ENCODE measurements around the gene ABTB2.

ABTB2 gene

DNA sequence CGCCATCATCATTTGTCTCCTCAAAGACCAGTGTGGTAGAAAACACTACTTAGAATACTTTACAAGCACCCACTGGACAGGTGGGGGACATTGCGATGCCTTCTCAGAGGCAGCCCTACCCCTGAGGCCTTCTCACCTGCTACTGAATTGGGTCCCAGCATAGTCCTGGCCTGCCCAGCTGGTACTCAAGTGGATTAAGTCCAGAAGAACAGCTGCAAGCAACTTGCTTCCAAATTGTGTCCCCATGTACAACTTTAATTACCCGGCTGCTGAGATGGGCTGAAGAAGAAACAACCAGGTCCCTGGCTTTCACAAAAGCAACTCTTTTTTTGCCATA, 12.3 kb downstream of the ABTB2 start:
- Histone ChIP-seq H3K27ac (ENCODE audit: low read depth, low read length) (no peak overlapping the region), H3K9me3 (ENCODE audit: control insufficient read depth in 1 of 2, low read length in 2 of 2) (no peaks in the 10 kb centered on the region), H3K4me1 (ENCODE audit: control insufficient read depth in 1 of 2, insufficient read depth in 2 of 2, low read length in 2 of 2) (peaks cover 36 to 45% of the 10 kb centered on the region in 2 donors), H3K27me3 (ENCODE audit: control insufficient read depth in 1 of 2, insufficient read depth in 2 of 2, low read length in 2 of 2) (no peaks in the 10 kb centered on the region), H3K9ac (ENCODE audit: low read depth in 1 of 2, low read length in 2 of 2) (no peak overlapping the region), H3K36me3 (ENCODE audit: control insufficient read depth in 1 of 2, insufficient read depth in 2 of 2, low read length in 2 of 2) (no peaks in the 10 kb centered on the region), H3K4me3 (ENCODE audit: low read depth in 1 of 2, low read length in 2 of 2) (no peak overlapping the region)

DNA sequence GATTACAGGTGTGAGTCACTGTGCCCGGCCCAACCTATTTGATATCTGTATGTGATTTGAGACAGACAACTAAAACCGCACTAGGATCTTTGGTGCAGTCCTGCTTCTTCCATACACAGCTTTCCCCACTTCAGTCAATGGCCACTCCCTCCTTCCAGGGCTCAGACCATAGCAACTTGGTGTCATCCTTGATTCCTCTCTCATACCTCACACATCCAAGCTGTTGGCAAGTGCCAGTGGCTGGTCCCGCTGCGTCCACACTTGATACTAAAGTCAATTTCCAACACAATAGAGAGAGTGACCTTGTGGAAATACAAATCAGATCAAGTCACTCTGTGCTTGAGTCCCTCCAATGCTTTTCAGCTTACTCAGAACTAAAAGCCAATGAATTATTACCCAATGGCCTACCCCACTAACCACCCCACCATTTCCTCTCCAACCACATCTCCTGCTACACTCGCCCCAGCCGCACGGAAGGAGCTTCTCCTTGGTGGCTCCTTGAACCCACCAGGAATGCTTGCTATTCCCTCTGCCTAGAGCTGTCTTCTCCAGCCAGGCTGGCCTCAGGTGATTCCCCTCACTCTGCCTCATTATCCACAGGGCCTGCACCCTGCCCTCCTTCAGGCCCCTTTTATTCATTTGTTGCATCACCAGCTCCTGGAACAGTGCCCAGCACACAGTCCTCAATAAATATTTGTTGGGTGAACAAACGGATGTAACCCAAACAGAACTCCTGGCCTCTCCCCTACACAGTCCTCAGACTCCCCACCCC, 12.9 kb downstream of the ABTB2 start:
- H3K4me1 ChIP-seq (ENCODE audit: control insufficient read depth in 1 of 2, insufficient read depth in 2 of 2, low read length in 2 of 2), result peaks cover 33 to 45% of the 10 kb centered on the region in 2 donors
- H3K27ac ChIP-seq (ENCODE audit: low read depth, low read length), result no peak overlapping the region

DNA sequence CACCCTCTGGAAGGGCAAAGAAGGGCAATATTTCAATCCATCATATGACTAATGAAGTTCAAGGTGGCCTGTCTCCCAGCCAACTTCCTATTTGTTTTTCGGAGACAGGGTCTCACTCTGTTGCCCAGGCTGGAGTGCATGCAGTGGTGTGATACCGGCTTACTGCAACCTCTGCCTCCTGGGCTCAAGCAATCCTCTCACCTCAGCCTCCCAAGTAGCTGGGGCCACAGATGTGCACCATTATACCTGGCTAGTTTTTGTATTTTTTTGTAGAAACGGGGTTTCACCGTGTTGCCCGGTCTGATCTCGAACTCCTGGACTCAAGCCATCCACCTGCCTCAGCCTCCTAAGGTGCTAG, 13.4 kb downstream of the ABTB2 start:
- no peak overlapping the region for H3K9ac ChIP-seq (ENCODE audit: low read depth in 1 of 2, low read length in 2 of 2)
- H3K27ac ChIP-seq (ENCODE audit: low read depth, low read length), result no peak overlapping the region
- H3K4me3 ChIP-seq (ENCODE audit: low read depth in 1 of 2, low read length in 2 of 2), result no peak overlapping the region
- peaks cover 33 to 45% of the 10 kb centered on the region in 2 donors for H3K4me1 ChIP-seq (ENCODE audit: control insufficient read depth in 1 of 2, insufficient read depth in 2 of 2, low read length in 2 of 2)
- no peaks in the 10 kb centered on the region for H3K36me3 ChIP-seq (ENCODE audit: control insufficient read depth in 1 of 2, insufficient read depth in 2 of 2, low read length in 2 of 2)
- no peaks in the 10 kb centered on the region for H3K9me3 ChIP-seq (ENCODE audit: control insufficient read depth in 1 of 2, low read length in 2 of 2)
- no peaks in the 10 kb centered on the region for H3K27me3 ChIP-seq (ENCODE audit: control insufficient read depth in 1 of 2, insufficient read depth in 2 of 2, low read length in 2 of 2)

More for the DNA sequence above, 12.9 kb downstream of the ABTB2 start:
- Histone ChIP-seq H3K9ac (ENCODE audit: low read depth in 1 of 2, low read length in 2 of 2) (no peak overlapping the region), H3K36me3 (ENCODE audit: control insufficient read depth in 1 of 2, insufficient read depth in 2 of 2, low read length in 2 of 2) (no peaks in the 10 kb centered on the region), H3K27me3 (ENCODE audit: control insufficient read depth in 1 of 2, insufficient read depth in 2 of 2, low read length in 2 of 2) (no peaks in the 10 kb centered on the region), H3K9me3 (ENCODE audit: control insufficient read depth in 1 of 2, low read length in 2 of 2) (no peaks in the 10 kb centered on the region), H3K4me3 (ENCODE audit: low read depth in 1 of 2, low read length in 2 of 2) (no peak overlapping the region)

DNA sequence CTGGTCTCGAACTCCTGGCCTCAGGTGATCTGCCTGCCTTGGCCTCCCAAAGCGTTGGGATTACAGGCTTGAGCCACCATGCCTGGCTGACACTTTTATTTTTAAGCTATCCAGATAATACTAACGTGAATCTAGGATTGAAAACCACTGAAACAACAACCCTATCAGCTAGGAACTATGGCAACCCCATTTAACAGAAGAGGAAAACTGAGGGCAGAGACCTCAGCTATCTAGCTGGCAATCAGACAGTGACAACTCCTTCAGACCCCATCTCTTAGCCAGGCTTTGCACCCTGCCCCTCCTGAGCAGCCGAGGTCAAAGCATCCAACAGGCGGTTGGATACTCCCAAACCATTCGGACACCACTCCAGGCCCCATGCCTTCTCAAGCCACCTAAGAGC, 14.1 kb downstream of the ABTB2 start:
- Histone ChIP-seq H3K4me1 (ENCODE audit: control insufficient read depth in 1 of 2, insufficient read depth in 2 of 2, low read length in 2 of 2) (peaks cover 28 to 45% of the 10 kb centered on the region in 2 donors), H3K36me3 (ENCODE audit: control insufficient read depth in 1 of 2, insufficient read depth in 2 of 2, low read length in 2 of 2) (no peaks in the 10 kb centered on the region), H3K9me3 (ENCODE audit: control insufficient read depth in 1 of 2, low read length in 2 of 2) (no peaks in the 10 kb centered on the region), H3K4me3 (ENCODE audit: low read depth in 1 of 2, low read length in 2 of 2) (no peak overlapping the region), H3K27me3 (ENCODE audit: control insufficient read depth in 1 of 2, insufficient read depth in 2 of 2, low read length in 2 of 2) (no peaks in the 10 kb centered on the region), H3K9ac (ENCODE audit: low read depth in 1 of 2, low read length in 2 of 2) (no peak overlapping the region), H3K27ac (ENCODE audit: low read depth, low read length) (no peak overlapping the region)

DNA sequence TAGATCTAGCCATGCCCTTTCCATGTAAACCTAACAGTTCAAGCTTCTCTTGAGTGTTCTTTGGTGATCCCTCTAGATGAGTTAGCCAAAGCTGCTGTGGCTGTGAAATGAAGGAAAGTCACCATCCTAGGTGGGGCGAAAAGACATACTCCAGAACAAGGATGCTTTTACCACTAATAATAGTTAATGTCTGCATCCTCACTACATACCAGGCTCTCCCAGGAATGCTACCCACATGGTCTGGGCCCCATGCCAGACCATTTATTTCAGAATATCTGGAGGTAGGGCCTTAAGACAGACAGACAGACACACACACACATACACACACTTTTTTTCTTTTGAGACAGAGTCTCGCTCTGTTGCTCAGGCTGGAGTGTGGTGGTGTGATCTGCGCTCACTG, 14.7 kb downstream of the ABTB2 start:
- no peak overlapping the region for H3K9ac ChIP-seq (ENCODE audit: low read depth in 1 of 2, low read length in 2 of 2)
- H3K4me1 ChIP-seq (ENCODE audit: control insufficient read depth in 1 of 2, insufficient read depth in 2 of 2, low read length in 2 of 2), result peaks cover 28 to 45% of the 10 kb centered on the region in 2 donors
- H3K4me3 ChIP-seq (ENCODE audit: low read depth in 1 of 2, low read length in 2 of 2), result no peak overlapping the region
- H3K9me3 ChIP-seq (ENCODE audit: control insufficient read depth in 1 of 2, low read length in 2 of 2), result no peaks in the 10 kb centered on the region
- H3K27me3 ChIP-seq (ENCODE audit: control insufficient read depth in 1 of 2, insufficient read depth in 2 of 2, low read length in 2 of 2), result no peaks in the 10 kb centered on the region
- H3K36me3 ChIP-seq (ENCODE audit: control insufficient read depth in 1 of 2, insufficient read depth in 2 of 2, low read length in 2 of 2), result no peaks in the 10 kb centered on the region
- H3K27ac ChIP-seq (ENCODE audit: low read depth, low read length), result no peak overlapping the region

DNA sequence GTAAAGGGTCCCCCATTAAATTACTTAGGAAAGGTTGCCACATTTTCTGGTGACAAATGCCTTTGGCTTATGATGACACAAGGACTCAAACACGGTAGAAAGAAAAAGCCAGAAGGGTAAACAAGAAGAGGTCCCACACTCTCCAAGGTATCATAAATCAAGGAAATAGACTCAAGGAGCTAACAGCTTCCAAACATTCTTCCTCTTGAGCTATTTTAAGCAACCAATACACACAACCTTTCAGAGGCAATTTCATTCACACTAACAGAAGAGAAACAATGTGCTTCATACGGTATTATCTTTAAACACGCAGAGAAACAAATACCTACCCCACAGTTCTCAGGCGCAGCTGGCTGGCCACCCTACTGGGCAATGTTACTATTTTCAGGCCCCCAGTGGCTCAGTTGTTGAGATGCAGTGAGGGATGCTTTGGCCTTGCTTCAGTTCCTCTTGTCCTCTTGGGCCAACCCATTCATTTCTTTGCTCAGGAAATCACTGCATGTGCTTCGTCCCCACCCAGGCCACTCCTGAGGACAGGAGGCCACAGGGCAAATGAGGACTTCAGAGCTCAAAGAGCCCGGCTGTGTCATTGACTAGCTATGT, 15.8 kb downstream of the ABTB2 start:
- no peaks in the 10 kb centered on the region for H3K36me3 ChIP-seq (ENCODE audit: control insufficient read depth in 1 of 2, insufficient read depth in 2 of 2, low read length in 2 of 2)

DNA sequence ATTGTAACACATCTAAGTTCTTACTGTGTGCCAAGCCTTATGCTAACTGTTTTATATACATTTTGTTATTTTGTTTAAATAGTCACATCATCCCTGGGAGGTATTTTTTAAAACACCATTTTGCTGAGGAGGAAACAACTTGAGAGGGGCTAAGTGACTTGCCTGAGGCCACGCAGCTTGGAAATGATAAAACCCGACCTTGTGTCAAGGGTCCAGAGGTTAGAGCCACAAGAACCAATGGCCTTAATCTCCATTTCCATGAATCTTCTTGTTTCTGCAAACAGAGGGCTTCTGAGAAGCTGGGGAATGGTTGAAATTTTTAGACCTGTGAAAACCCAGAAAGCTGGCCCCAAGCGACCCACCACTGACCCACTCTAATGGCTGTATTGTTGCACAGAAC, 16.7 kb downstream of the ABTB2 start:
- Histone ChIP-seq H3K27ac (ENCODE audit: low read depth, low read length) (no peak overlapping the region), H3K4me1 (ENCODE audit: control insufficient read depth in 1 of 2, insufficient read depth in 2 of 2, low read length in 2 of 2) (peaks cover 28 to 35% of the 10 kb centered on the region in 2 donors), H3K9ac (ENCODE audit: low read depth in 1 of 2, low read length in 2 of 2) (no peak overlapping the region)

More for the DNA sequence above, 15.8 kb downstream of the ABTB2 start:
- Histone ChIP-seq H3K4me3 (ENCODE audit: low read depth in 1 of 2, low read length in 2 of 2) (no peak overlapping the region), H3K9ac (ENCODE audit: low read depth in 1 of 2, low read length in 2 of 2) (no peak overlapping the region), H3K27me3 (ENCODE audit: control insufficient read depth in 1 of 2, insufficient read depth in 2 of 2, low read length in 2 of 2) (no peaks in the 10 kb centered on the region), H3K27ac (ENCODE audit: low read depth, low read length) (no peak overlapping the region), H3K9me3 (ENCODE audit: control insufficient read depth in 1 of 2, low read length in 2 of 2) (no peaks in the 10 kb centered on the region), H3K4me1 (ENCODE audit: control insufficient read depth in 1 of 2, insufficient read depth in 2 of 2, low read length in 2 of 2) (peaks cover 28 to 44% of the 10 kb centered on the region in 2 donors)

DNA sequence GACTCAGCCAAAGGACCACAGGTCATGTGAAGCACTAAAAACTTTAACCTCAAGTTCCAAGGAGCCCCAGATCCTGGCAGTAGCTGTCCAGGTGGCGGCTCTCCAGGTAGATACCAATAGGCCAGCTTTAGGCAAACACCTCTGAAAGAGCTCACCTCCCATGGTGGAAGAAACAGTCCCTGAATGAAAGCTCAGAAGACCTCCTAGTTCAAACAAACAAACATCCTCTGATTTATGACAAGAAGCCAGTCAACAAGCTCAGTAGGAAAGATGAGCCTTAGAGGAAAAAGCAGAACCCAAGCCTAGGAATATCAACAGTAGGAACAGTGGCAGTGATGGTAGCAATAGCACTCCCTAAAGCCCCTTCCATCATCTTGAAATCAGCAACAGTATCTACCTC, 17.2 kb downstream of the ABTB2 start:
- H3K9me3 ChIP-seq (ENCODE audit: control insufficient read depth in 1 of 2, low read length in 2 of 2), result no peaks in the 10 kb centered on the region
- no peaks in the 10 kb centered on the region for H3K27me3 ChIP-seq (ENCODE audit: control insufficient read depth in 1 of 2, insufficient read depth in 2 of 2, low read length in 2 of 2)
- H3K4me1 ChIP-seq (ENCODE audit: control insufficient read depth in 1 of 2, insufficient read depth in 2 of 2, low read length in 2 of 2), result peaks cover 24 to 30% of the 10 kb centered on the region in 2 donors
- H3K4me3 ChIP-seq (ENCODE audit: low read depth in 1 of 2, low read length in 2 of 2), result no peak overlapping the region
- H3K27ac ChIP-seq (ENCODE audit: low read depth, low read length), result no peak overlapping the region
- no peak overlapping the region for H3K9ac ChIP-seq (ENCODE audit: low read depth in 1 of 2, low read length in 2 of 2)
- H3K36me3 ChIP-seq (ENCODE audit: control insufficient read depth in 1 of 2, insufficient read depth in 2 of 2, low read length in 2 of 2), result no peaks in the 10 kb centered on the region

More for the DNA sequence above, 16.7 kb downstream of the ABTB2 start:
- Histone ChIP-seq H3K36me3 (ENCODE audit: control insufficient read depth in 1 of 2, insufficient read depth in 2 of 2, low read length in 2 of 2) (no peaks in the 10 kb centered on the region), H3K27me3 (ENCODE audit: control insufficient read depth in 1 of 2, insufficient read depth in 2 of 2, low read length in 2 of 2) (no peaks in the 10 kb centered on the region), H3K4me3 (ENCODE audit: low read depth in 1 of 2, low read length in 2 of 2) (no peak overlapping the region), H3K9me3 (ENCODE audit: control insufficient read depth in 1 of 2, low read length in 2 of 2) (no peaks in the 10 kb centered on the region)

DNA sequence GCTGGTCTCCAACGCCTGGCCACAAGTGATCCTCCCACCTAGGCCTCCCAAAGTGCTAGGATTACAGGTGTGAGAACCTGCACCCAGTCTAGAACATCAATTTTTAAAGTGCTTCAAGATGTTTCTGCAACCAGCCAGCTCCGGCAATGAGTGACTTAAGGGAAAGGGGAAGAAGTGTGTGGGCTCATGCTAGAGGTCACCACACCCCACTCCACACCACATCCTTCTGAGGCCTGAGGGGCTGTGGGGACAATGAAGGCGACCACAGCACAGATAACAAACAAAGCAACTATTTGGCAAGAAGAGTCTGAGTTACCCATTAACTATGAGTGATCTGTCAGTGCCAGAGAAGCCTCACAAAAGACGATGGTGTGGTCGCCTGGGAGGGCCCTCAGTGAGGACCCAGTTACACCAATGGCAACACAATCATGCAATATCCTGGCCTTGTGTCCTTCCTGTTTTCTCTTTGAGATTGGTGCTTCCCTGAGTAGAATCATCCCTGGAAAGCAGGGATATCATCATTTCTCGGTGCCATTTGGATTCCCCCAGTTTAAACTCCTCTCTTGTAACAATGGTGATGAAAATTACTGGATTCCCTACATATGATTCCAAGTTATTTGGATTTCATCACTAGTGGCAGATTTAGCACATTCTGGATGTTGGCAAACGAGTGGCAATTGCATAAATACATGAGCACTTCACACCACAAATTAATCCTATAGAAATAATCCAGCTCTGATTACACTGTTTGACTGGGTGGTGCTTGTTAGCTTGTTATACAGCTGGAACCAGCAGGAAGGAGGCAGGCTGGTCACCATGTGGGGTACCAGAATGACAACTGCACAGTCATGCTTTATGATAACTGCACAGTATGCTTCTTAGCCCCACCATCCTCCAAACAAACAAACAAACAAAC, 18.4 kb downstream of the ABTB2 start:
- no peaks in the 10 kb centered on the region for H3K36me3 ChIP-seq (ENCODE audit: control insufficient read depth in 1 of 2, insufficient read depth in 2 of 2, low read length in 2 of 2)
- no peak overlapping the region for H3K9ac ChIP-seq (ENCODE audit: low read depth in 1 of 2, low read length in 2 of 2)
- H3K27me3 ChIP-seq (ENCODE audit: control insufficient read depth in 1 of 2, insufficient read depth in 2 of 2, low read length in 2 of 2), result no peaks in the 10 kb centered on the region
- H3K4me3 ChIP-seq (ENCODE audit: low read depth in 1 of 2, low read length in 2 of 2), result no peak overlapping the region
- H3K27ac ChIP-seq (ENCODE audit: low read depth, low read length), result no peak overlapping the region
- peaks cover 12 to 18% of the 10 kb centered on the region in 2 donors for H3K4me1 ChIP-seq (ENCODE audit: control insufficient read depth in 1 of 2, insufficient read depth in 2 of 2, low read length in 2 of 2)
- no peaks in the 10 kb centered on the region for H3K9me3 ChIP-seq (ENCODE audit: control insufficient read depth in 1 of 2, low read length in 2 of 2)

DNA sequence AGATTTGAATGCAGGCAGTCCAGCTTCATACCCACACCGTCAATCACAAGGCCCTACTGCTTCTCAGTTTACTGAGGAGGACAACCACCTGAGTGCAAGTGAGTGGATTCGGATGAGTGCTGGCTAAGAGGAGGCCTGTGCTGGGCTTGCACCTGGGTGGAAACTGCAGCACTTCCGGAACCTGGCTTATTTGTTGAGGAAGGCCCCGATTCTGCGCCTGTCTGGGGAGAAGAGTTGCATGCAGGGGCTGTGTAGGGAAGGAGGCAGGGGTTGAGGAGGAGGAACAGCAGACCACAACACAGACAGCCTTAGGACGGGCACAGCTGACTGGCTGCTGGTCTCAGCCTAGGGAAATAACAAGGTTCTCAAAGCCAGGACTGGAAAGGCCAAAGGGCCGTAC, 20.8 kb downstream of the ABTB2 start:
- no peak overlapping the region for H3K27ac ChIP-seq (ENCODE audit: low read depth, low read length)
- H3K9me3 ChIP-seq (ENCODE audit: control insufficient read depth in 1 of 2, low read length in 2 of 2), result no peaks in the 10 kb centered on the region
- no peak overlapping the region for H3K4me3 ChIP-seq (ENCODE audit: low read depth in 1 of 2, low read length in 2 of 2)
- H3K9ac ChIP-seq (ENCODE audit: low read depth in 1 of 2, low read length in 2 of 2), result no peak overlapping the region
- H3K36me3 ChIP-seq (ENCODE audit: control insufficient read depth in 1 of 2, insufficient read depth in 2 of 2, low read length in 2 of 2), result no peaks in the 10 kb centered on the region
- no peaks in the 10 kb centered on the region for H3K27me3 ChIP-seq (ENCODE audit: control insufficient read depth in 1 of 2, insufficient read depth in 2 of 2, low read length in 2 of 2)
- peaks cover 3 to 8% of the 10 kb centered on the region in 2 donors for H3K4me1 ChIP-seq (ENCODE audit: control insufficient read depth in 1 of 2, insufficient read depth in 2 of 2, low read length in 2 of 2)
